ENCODE results near the gene SPATA1. TPM values are rescaled to one million over a fixed set of nuclear protein-coding genes. Genes with fewer than 3 reads are reported as not detected.

Gene SPATA1
- total and polyA plus RNA-seq, 2 of the 13 experiments (the other 11 are each of a cell fraction or from before 2014, with no cell fraction given) = 0.70 to 1.4 TPM

- TF ChIP-seq ZSCAN31 (CRISPR knock-in tag; IDR thresholded peaks at IDR 0.05; ENCODE audit: low read depth) (no peak), TP53 (CRISPR knock-in tag; conservative IDR thresholded peaks at IDR 0.05) (no peak), ATF7-NPFF (CRISPR knock-in tag; IDR thresholded peaks at IDR 0.05; ENCODE audit: low read depth) (no peak), NR2F6 (IDR thresholded peaks at IDR 0.05) (peak; percentile 8; the same call in 1 of the 2 replicates), NR2F6 (CRISPR knock-in tag; IDR thresholded peaks at IDR 0.05) (peak; percentile 42), IRF2 (CRISPR knock-in tag; IDR thresholded peaks at IDR 0.05) (peak; percentile 49; the same call in 1 of the 2 replicates), ZBTB38 (CRISPR knock-in tag; IDR thresholded peaks at IDR 0.05) (no peak), TARDBP (CRISPR knock-in tag; IDR thresholded peaks at IDR 0.05) (peak; percentile 48; the same call in 1 of the 2 replicates), ZNF512B (CRISPR knock-in tag; IDR thresholded peaks at IDR 0.05; ENCODE audit: borderline replicate concordance) (no peak), ZNF776 (CRISPR knock-in tag; IDR thresholded peaks at IDR 0.05) (no peak), ZNF12 (CRISPR knock-in tag; IDR thresholded peaks at IDR 0.05) (no peak), RBM39 (IDR thresholded peaks at IDR 0.05; ENCODE audit: low read depth, low read length, poor library complexity, severe bottlenecking) (no peak), REXO4 (CRISPR knock-in tag; IDR thresholded peaks at IDR 0.05; ENCODE audit: borderline replicate concordance) (no peak), CEBPB (IDR thresholded peaks at IDR 0.05; ENCODE audit: borderline replicate concordance, low read depth, low read length) (peak; percentile 90), DMTF1 (CRISPR knock-in tag; IDR thresholded peaks at IDR 0.05) (no peak), ZNF616 (CRISPR knock-in tag; IDR thresholded peaks at IDR 0.05; ENCODE audit: low read depth) (no peak), U2AF2 (IDR thresholded peaks at IDR 0.05; ENCODE audit: low read depth, low read length) (no peak), RXRB (CRISPR knock-in tag; IDR thresholded peaks at IDR 0.05; ENCODE audit: borderline replicate concordance) (peak; percentile 91), RBAK (CRISPR knock-in tag; IDR thresholded peaks at IDR 0.05) (no peak)
Measured at GRCh38 chr1:84504580-84505492, 1.4 kb upstream of the SPATA1 start (continued).
